H9 (cell line): ENCODE data around the gene PLEK2. TPM values are rescaled to one million over a fixed set of nuclear protein-coding genes. Genes with fewer than 3 reads are reported as not detected.

Experiments
- DNase-seq: peaks from one replicate; pipeline ENCODE4 v3.0.0-alpha.2; 2017
- H2AFZ ChIP-seq: one replicate; pipeline ENCODE4 v1.6.1; 2013; ENCODE audit warnings: mild to moderate bottlenecking, low read length, control low read depth, moderate library complexity
- H2AK5ac ChIP-seq: 2 replicates; pipeline ENCODE4 v1.6.1; 2013; ENCODE audit warnings: low read length, control low read depth, mixed read lengths; ENCODE audit not compliant: insufficient read length
- H2BK120ac ChIP-seq: one replicate; pipeline ENCODE4 v1.6.1; 2013; ENCODE audit warnings: low read depth, mild to moderate bottlenecking, low read length, control low read depth, inconsistent platforms; ENCODE audit not compliant: poor library complexity, severe bottlenecking
- H2BK12ac ChIP-seq: 2 replicates; pipeline ENCODE4 v1.6.1; 2013; ENCODE audit warnings: low read length, control low read depth, mixed read lengths, low read depth; ENCODE audit not compliant: insufficient read length
- H2BK15ac ChIP-seq: 2 replicates; pipeline ENCODE4 v1.6.1; 2013; ENCODE audit warnings: low read depth, low read length, control low read depth
- H2BK20ac ChIP-seq: one replicate; pipeline ENCODE4 v1.6.1; 2013; ENCODE audit warnings: low read depth, mild to moderate bottlenecking, low read length, control low read depth, inconsistent platforms; ENCODE audit not compliant: poor library complexity, severe bottlenecking
- H2BK5ac ChIP-seq: 2 replicates; pipeline ENCODE4 v1.6.1; 2013; ENCODE audit warnings: low read length, control low read depth, mixed read lengths; ENCODE audit not compliant: insufficient read length
- H3K14ac ChIP-seq: 2 replicates; pipeline ENCODE4 v1.6.1; 2013; ENCODE audit warnings: low read length, control low read depth; ENCODE audit not compliant: insufficient read depth
- H3K18ac ChIP-seq: 2 replicates; pipeline ENCODE4 v1.6.1; 2013; ENCODE audit warnings: low read depth, mild to moderate bottlenecking, mixed read lengths, low read length, control low read depth; ENCODE audit not compliant: insufficient read length
- H3K23ac ChIP-seq: 2 replicates; pipeline ENCODE4 v1.6.1; 2013; ENCODE audit warnings: low read length, control low read depth, mixed read lengths, low read depth; ENCODE audit not compliant: insufficient read length
- H3K23me2 ChIP-seq: 2 replicates; pipeline ENCODE4 v1.6.1; 2013; ENCODE audit warnings: low read depth, mild to moderate bottlenecking, mixed read lengths, low read length, control low read depth; ENCODE audit not compliant: insufficient read length, poor library complexity, severe bottlenecking
- H3K27ac ChIP-seq: 2 replicates; pipeline ENCODE4 v1.5.1; 2013; ENCODE audit warnings: low read length, control low read depth, mixed read lengths, low read depth; ENCODE audit not compliant: insufficient read length
- H3K27me3 ChIP-seq: 2 replicates; pipeline ENCODE4 v1.6.1; 2013; ENCODE audit warnings: low read length, control low read depth, inconsistent platforms; ENCODE audit not compliant: insufficient read depth
- H3K4ac ChIP-seq: 2 replicates; pipeline ENCODE4 v1.6.1; 2013; ENCODE audit warnings: low read depth, mild to moderate bottlenecking, control low read depth, inconsistent platforms, low read length, moderate library complexity
- H3K4me1 ChIP-seq: 2 replicates; pipeline ENCODE4 v1.6.1; 2013; ENCODE audit warnings: low read length, control low read depth, inconsistent platforms; ENCODE audit not compliant: insufficient read depth
- H3K4me2 ChIP-seq: 2 replicates; pipeline ENCODE4 v1.6.1; 2013; ENCODE audit warnings: low read length, control low read depth, mixed read lengths; ENCODE audit not compliant: insufficient read length, insufficient read depth
- H3K56ac ChIP-seq: 2 replicates; pipeline ENCODE4 v1.6.1; 2013; ENCODE audit warnings: low read depth, mild to moderate bottlenecking, mixed read lengths, low read length, control low read depth; ENCODE audit not compliant: insufficient read length
- H3K79me1 ChIP-seq: 2 replicates; pipeline ENCODE4 v1.6.1; 2013; ENCODE audit warnings: low read depth, mild to moderate bottlenecking, moderate library complexity, low read length, control low read depth, inconsistent platforms; ENCODE audit not compliant: insufficient read depth, poor library complexity, severe bottlenecking
- H3K79me2 ChIP-seq: 2 replicates; pipeline ENCODE4 v1.6.1; 2013; ENCODE audit warnings: low read length, control low read depth, inconsistent platforms; ENCODE audit not compliant: insufficient read depth
- H3K9ac ChIP-seq: 2 replicates; pipeline ENCODE4 v1.6.1; 2013; ENCODE audit warnings: low read length, control low read depth, mixed read lengths; ENCODE audit not compliant: insufficient read length; ENCODE audit errors: extremely low read depth
- H3K9me3 ChIP-seq: one replicate; pipeline ENCODE4 v1.6.1; 2013; ENCODE audit warnings: low read depth, low read length, inconsistent platforms; ENCODE audit not compliant: control insufficient read depth
- H3T11ph ChIP-seq: one replicate; pipeline ENCODE4 v1.6.1; 2013; ENCODE audit warnings: mild to moderate bottlenecking, low read length, control low read depth, inconsistent platforms
- H4K20me1 ChIP-seq: one replicate; pipeline ENCODE4 v1.6.1; 2013; ENCODE audit not compliant: control insufficient read depth, insufficient read length, insufficient read depth
- H4K5ac ChIP-seq: 2 replicates; pipeline ENCODE4 v1.6.1; 2013; ENCODE audit warnings: low read depth, mild to moderate bottlenecking, mixed read lengths, low read length, control low read depth; ENCODE audit not compliant: insufficient read length
- H4K8ac ChIP-seq: replicated peaks from 2 replicates; pipeline ENCODE4 v1.6.1; 2013; ENCODE audit warnings: low read length, control low read depth, mixed read lengths, low read depth; ENCODE audit not compliant: insufficient read length
- H4K91ac ChIP-seq: 2 replicates; pipeline ENCODE4 v1.6.1; 2013; ENCODE audit warnings: low read depth, mild to moderate bottlenecking, moderate library complexity, mixed read lengths, low read length, control low read depth; ENCODE audit not compliant: insufficient read length
- H3K27ac Mint-ChIP-seq, 3 experiments: 2 replicates in 2 of 3; 3 replicates in 1 of 3; pipeline ENCODE4 v1.8.0; 2020 to 2021; ENCODE audit warnings: mixed read lengths in 3 of 3, mild to moderate bottlenecking in 1 of 3, moderate library complexity in 1 of 3
- H3K27me3 Mint-ChIP-seq: 2 replicates; pipeline ENCODE4 v1.8.0; 2021; ENCODE audit warnings: low read depth, mild to moderate bottlenecking, moderate library complexity, mixed read lengths
- H3K36me3 Mint-ChIP-seq, 3 experiments: 2 replicates in 2 of 3; 3 replicates in 1 of 3; pipeline ENCODE4 v1.8.0; 2020 to 2021; ENCODE audit warnings: low read depth in 3 of 3, mixed read lengths in 3 of 3; ENCODE audit not compliant: insufficient read depth in 1 of 3
- H3K4me1 Mint-ChIP-seq, 2 experiments: 2 replicates each; pipeline ENCODE4 v1.8.0; 2020; ENCODE audit warnings: mixed read lengths in 2 of 2
- H3K4me3 Mint-ChIP-seq, 2 experiments: 2 replicates in 1 of 2; 3 replicates in 1 of 2; pipeline ENCODE4 v1.8.0; 2020 to 2021; ENCODE audit warnings: mild to moderate bottlenecking in 2 of 2, mixed read lengths in 2 of 2, moderate library complexity in 1 of 2
- H3K9me3 Mint-ChIP-seq, 2 experiments: 2 replicates in 1 of 2; 3 replicates in 1 of 2; pipeline ENCODE4 v1.8.0; 2020; ENCODE audit warnings: mild to moderate bottlenecking in 2 of 2, mixed read lengths in 2 of 2, moderate library complexity in 1 of 2
- WGBS: extraction: QIAGEN DNeasy Blood & Tissue Kit; methylation state at CpG from one replicate; pipeline ENCODE4 v1.1.7; 2013; ENCODE audit warnings: missing lambda C conversion rate, low lambda C conversion rate, mixed read lengths; ENCODE audit not compliant: insufficient read length; ENCODE audit errors: extremely low coverage; 5-methylcytosine and 5-hydroxymethylcytosine counted together
- total RNA-seq: library from RNA; stranded (reverse); gene quantifications from 2 replicates; pipeline ENCODE4 v1.2.1, GENCODE V29; 2021
- TF ChIP-seq, protein P1 (sequence below): fragments of 200-600 bp; sonication (generic); conservative IDR thresholded peaks from 3 replicates; pipeline ENCODE4 v1.8.0; 2021; ENCODE audit warnings: antibody characterized with exemption, mild to moderate bottlenecking

Gene PLEK2
- total RNA-seq, 1 experiment from 2014 or later = not detected

- H2AFZ ChIP-seq = no peak overlapping the region
- WGBS = no CpG with 5 or more reads among the region's 30 CpGs
- no peak overlapping the region for H2BK20ac ChIP-seq
- H3K23ac ChIP-seq = no peak overlapping the region
- no peak overlapping the region for H2BK120ac ChIP-seq
- H4K91ac ChIP-seq = no peak overlapping the region
- Mint-ChIP-seq H3K36me3 (no peaks in the 10 kb centered on the region), H3K4me1 (peaks cover 19 to 23% of the 10 kb centered on the region in 2 experiments), H3K27me3 (no peaks in the 10 kb centered on the region; the same call in 1 of the 2 replicates), H3K27ac (peak overlapping the region in 2 of 3 experiments; percentile 14 to 84; a peak in 1 of 7 replicates), H3K9me3 (no peaks in the 10 kb centered on the region), H3K4me3 (no peak overlapping the region; a peak in 1 of 5 replicates)
- H3K4me2 ChIP-seq = no peak overlapping the region
- H3K27ac ChIP-seq = no peak overlapping the region
- no peak overlapping the region for H3K9ac ChIP-seq
- H3K4ac ChIP-seq = no peak overlapping the region
- peaks cover 2% of the 10 kb centered on the region; the same call in 1 of the 2 replicates for H3K4me1 ChIP-seq
- no peak overlapping the region for H4K8ac ChIP-seq
- H3K9me3 ChIP-seq = no peaks in the 10 kb centered on the region
- no peaks in the 10 kb centered on the region for H3K79me2 ChIP-seq
- no peak overlapping the region for H3K18ac ChIP-seq
- peak; percentile 90 for DNase-seq
- no peaks in the 10 kb centered on the region for H3K27me3 ChIP-seq
- no peak overlapping the region for H2BK12ac ChIP-seq
- H2BK5ac ChIP-seq = no peak overlapping the region
- TF ChIP-seq, protein P1, sequence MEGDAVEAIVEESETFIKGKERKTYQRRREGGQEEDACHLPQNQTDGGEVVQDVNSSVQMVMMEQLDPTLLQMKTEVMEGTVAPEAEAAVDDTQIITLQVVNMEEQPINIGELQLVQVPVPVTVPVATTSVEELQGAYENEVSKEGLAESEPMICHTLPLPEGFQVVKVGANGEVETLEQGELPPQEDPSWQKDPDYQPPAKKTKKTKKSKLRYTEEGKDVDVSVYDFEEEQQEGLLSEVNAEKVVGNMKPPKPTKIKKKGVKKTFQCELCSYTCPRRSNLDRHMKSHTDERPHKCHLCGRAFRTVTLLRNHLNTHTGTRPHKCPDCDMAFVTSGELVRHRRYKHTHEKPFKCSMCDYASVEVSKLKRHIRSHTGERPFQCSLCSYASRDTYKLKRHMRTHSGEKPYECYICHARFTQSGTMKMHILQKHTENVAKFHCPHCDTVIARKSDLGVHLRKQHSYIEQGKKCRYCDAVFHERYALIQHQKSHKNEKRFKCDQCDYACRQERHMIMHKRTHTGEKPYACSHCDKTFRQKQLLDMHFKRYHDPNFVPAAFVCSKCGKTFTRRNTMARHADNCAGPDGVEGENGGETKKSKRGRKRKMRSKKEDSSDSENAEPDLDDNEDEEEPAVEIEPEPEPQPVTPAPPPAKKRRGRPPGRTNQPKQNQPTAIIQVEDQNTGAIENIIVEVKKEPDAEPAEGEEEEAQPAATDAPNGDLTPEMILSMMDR = peak; percentile 86
- no peak overlapping the region for H4K5ac ChIP-seq
- H3T11ph ChIP-seq = no peak overlapping the region
- no peak overlapping the region for H3K56ac ChIP-seq
- no peak overlapping the region for H2AK5ac ChIP-seq
- no peaks in the 10 kb centered on the region for H4K20me1 ChIP-seq
- H2BK15ac ChIP-seq = no peak overlapping the region
- no peaks in the 10 kb centered on the region for H3K23me2 ChIP-seq
- H3K79me1 ChIP-seq = no peaks in the 10 kb centered on the region
- no peak overlapping the region for H3K14ac ChIP-seq
Measured at GRCh38 chr14:67426983-67427606, 15.1 kb upstream of the PLEK2 start.
